Testis (tissue), 3 donors: Measurements from ENCODE around the gene RAB21. TPM values are rescaled to one million over a fixed set of nuclear protein-coding genes. Genes with fewer than 3 reads are reported as not detected.
A peak's percentile ranks its signal among the peaks of the same experiment; 100 is the strongest.

Source experiments
- DNase-seq: peaks from one replicate; pipeline ENCODE4 v3.0.0-alpha.2; 2019
- H3K27ac ChIP-seq, 2 donors: fragments of 200-600 bp; sonication (generic); one replicate each; pipeline ENCODE4 v1.5.1; 2019
- H3K27me3 ChIP-seq: fragments of 200-600 bp; sonication (generic); one replicate; pipeline ENCODE4 v1.5.1; 2019
- H3K36me3 ChIP-seq: fragments of 200-600 bp; sonication (generic); one replicate; pipeline ENCODE4 v1.5.1; 2017; ENCODE audit warnings: low read depth; ENCODE audit errors: missing control alignments
- H3K4me1 ChIP-seq: fragments of 200-600 bp; sonication (generic); one replicate; pipeline ENCODE4 v1.5.1; 2019
- H3K4me3 ChIP-seq, 2 donors: fragments of 200-600 bp; sonication (generic); one replicate each; pipeline ENCODE4 v1.5.1; 2017 to 2019
- H3K9me3 ChIP-seq: fragments of 200-600 bp; sonication (generic); one replicate; pipeline ENCODE4 v1.5.1; 2017
- POLR2A ChIP-seq: fragments of 450-650 bp; IDR thresholded peaks from one replicate; pipeline ENCODE4 v1.6.1; 2017; ENCODE audit warnings: antibody characterized with exemption, mild to moderate bottlenecking, moderate library complexity
- WGBS, 2 donors: methylation state at CpG; one replicate each; pipeline ENCODE4 v1.1.5; 2018; 5-methylcytosine and 5-hydroxymethylcytosine counted together
- intact Hi-C: fragments of 100-400 bp; cut with DNase I; formaldehyde crosslinking; loops from one replicate; pipeline ENCODE4 v1.15.1; 2023; ENCODE audit warnings: low total_unique reads
- polyA plus RNA-seq: library from polyadenylated mRNA; stranded (reverse); fragments of 350-450 nt; fragmentation: Illumina TruSeq; extraction: RNeasy Lipid Tissue Mini Kit (QIAGEN cat#74804); gene quantifications from one replicate; pipeline ENCODE4 v1.2.3, GENCODE V29; 2014; ENCODE audit warnings: low read depth, low replicate concordance; ENCODE audit not compliant: insufficient read depth
- total RNA-seq, 2 donors: library from RNA; depleted of rRNA; stranded (reverse); fragments of >200 nt; gene quantifications; one replicate each; pipeline ENCODE4 v1.2.3, GENCODE V29; 2016
- TF ChIP-seq, protein P1 (sequence below), 3 experiments: fragments of 450-650 bp in 2 of 3; fragments of 200-600 bp in 1 of 3; sonication (generic) in 1 of 3; IDR thresholded peaks; one replicate each; pipeline ENCODE4 v1.5.1; 2016 to 2019; ENCODE audit warnings: antibody characterized with exemption in 3 of 3, mild to moderate bottlenecking in 2 of 3, moderate library complexity in 1 of 3

The RAB21 gene
- total and polyA plus RNA-seq, 3 donors from 2014 or later, result 13.3 to 56.9 (median 27.1) TPM

DNA sequence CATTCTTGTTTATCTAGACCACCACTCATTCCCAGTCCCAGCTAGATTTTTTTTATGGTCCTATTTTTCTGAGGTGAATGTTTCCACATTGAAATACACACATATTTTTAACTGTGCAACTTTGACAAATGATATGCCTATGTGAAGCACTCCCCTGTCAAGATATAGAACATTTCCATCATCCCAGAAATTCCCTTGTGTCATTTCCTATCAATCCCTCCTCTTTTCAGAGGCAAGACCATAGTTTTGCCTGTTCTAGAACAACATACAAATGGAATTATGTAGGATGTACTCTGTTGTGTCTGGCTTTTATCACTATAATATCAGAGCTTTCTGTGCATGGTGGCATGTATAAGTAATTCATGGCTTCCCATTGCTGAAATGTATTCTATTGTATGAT lies 36.1 kb upstream of the RAB21 start:
- Histone ChIP-seq H3K9me3 (no peaks in the 10 kb centered on the region), H3K4me1 (no peaks in the 10 kb centered on the region), H3K4me3 (no peak overlapping the region), H3K36me3 (no peaks in the 10 kb centered on the region), H3K27ac (no peak overlapping the region), H3K27me3 (no peaks in the 10 kb centered on the region)
- intact Hi-C loops, result no loop called here
- TF ChIP-seq, protein P1, sequence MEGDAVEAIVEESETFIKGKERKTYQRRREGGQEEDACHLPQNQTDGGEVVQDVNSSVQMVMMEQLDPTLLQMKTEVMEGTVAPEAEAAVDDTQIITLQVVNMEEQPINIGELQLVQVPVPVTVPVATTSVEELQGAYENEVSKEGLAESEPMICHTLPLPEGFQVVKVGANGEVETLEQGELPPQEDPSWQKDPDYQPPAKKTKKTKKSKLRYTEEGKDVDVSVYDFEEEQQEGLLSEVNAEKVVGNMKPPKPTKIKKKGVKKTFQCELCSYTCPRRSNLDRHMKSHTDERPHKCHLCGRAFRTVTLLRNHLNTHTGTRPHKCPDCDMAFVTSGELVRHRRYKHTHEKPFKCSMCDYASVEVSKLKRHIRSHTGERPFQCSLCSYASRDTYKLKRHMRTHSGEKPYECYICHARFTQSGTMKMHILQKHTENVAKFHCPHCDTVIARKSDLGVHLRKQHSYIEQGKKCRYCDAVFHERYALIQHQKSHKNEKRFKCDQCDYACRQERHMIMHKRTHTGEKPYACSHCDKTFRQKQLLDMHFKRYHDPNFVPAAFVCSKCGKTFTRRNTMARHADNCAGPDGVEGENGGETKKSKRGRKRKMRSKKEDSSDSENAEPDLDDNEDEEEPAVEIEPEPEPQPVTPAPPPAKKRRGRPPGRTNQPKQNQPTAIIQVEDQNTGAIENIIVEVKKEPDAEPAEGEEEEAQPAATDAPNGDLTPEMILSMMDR (IDR thresholded peaks at IDR 0.05), result no peak
- no peak for TF ChIP-seq POLR2A
- no peak for DNase-seq

DNA sequence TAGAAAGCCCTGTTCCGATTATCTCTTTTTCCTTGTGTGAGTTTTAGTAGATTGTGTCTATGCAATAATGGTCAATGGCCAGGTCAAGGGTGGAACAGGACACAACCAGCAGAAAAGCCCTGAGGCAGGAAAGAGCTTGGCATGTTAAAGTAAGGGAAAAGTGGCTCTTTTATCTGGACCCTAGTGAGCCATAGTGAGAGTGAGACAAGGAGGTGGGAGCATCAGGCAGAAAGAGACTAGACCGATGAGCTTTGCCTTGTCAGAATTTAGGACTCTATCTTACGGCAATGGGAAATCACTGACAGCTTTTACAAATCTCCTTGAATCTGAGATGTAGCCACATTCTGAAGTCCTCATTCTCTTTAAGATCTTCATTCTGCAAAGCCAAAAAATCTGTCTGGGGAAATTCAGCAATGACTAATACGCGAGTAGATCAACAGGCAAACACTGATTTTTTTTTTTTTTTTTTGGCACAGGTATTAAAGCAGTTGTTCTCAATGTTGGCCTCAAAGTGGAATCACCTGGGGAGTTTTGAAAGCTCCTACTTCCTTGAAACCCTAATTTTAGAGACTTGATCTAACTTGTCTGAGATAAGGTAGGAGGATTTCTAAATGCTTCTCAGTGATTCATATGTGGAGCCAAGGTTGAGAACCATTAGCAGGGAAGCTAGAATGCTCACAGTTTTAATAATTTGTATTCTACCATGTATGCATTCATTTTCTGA lies 34.9 kb upstream of the RAB21 start:
- Histone ChIP-seq H3K4me1 (no peaks in the 10 kb centered on the region), H3K9me3 (no peaks in the 10 kb centered on the region), H3K27me3 (no peaks in the 10 kb centered on the region), H3K4me3 (no peak overlapping the region), H3K27ac (no peak overlapping the region), H3K36me3 (no peaks in the 10 kb centered on the region)
- 78 to 87% methylated on average over 5 of the region's 5 CpGs for WGBS, 2 donors
- intact Hi-C loops, result no loop called here
- TF ChIP-seq, protein P1 (IDR thresholded peaks at IDR 0.05), result no peak
- no peak for TF ChIP-seq POLR2A
- no peak for DNase-seq

DNA sequence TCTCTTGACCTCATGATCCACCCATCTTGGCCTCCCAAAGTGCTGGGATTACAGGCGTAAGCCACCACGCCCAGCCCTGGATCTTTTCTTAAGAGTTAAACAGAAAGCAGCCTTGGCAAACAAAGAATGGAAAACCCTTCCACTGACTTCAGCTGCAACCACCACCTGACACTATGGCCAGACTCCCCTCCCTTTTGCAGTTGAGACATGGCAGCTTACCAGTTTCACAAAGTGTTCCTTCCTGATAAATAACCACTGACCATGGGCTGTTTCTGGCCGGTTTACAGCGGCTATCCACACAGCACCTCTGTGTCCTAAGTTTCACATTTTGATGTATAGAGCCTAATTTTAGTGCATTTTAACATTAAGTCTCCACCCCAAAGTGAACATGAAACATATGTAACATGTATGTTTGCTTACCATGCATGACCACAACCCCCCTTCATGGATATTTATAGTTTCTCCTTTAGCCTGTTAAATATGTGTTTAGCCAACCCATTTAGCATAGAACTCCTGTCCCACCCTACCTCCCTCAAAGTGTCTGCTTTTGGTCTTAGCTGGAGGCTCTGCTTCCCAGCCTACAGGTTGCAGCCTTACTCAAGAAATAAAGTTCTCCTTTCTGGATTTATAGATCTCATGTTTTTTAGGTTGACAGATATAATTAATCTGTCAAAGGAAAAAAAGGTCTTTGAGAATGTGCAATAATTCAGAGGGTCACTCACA lies 32.7 kb upstream of the RAB21 start:
- intact Hi-C loops, result no loop called here
- H3K27ac ChIP-seq, result no peak overlapping the region
- WGBS, 2 donors, result 64 to 66% methylated on average over 4 of the region's 4 CpGs
- TF ChIP-seq, protein P1 (IDR thresholded peaks at IDR 0.05), result no peak
- TF ChIP-seq POLR2A, result no peak
- H3K4me1 ChIP-seq, result no peaks in the 10 kb centered on the region
- no peak overlapping the region for H3K4me3 ChIP-seq
- no peaks in the 10 kb centered on the region for H3K9me3 ChIP-seq
- DNase-seq, result peak; percentile 17
- H3K36me3 ChIP-seq, result no peaks in the 10 kb centered on the region
- H3K27me3 ChIP-seq, result no peaks in the 10 kb centered on the region

DNA sequence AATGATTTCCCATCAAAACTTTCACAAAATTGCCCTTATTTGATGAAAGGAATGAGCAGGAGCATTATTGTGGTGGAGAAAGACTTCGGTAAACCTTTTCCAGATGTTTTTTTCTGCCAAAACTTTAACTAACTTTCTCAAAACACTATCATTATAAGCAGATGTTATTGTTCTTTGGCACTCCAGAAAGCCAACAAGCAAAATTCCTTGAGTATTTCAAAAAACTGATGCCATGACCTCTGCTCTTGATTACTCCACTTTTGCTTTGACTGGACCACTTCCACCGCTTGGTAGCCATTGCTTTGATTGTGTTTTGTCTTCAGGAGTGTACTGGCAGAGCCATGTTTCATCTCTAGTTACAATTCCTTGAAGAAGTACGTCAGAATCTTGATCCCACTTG lies 29.7 kb upstream of the RAB21 start:
- WGBS, 2 donors, result 77 to 81% methylated on average over 3 of the region's 3 CpGs
- intact Hi-C loops, result no loop called here
- Histone ChIP-seq H3K27ac (no peak overlapping the region), H3K36me3 (no peaks in the 10 kb centered on the region), H3K4me1 (no peaks in the 10 kb centered on the region), H3K27me3 (no peaks in the 10 kb centered on the region), H3K9me3 (no peaks in the 10 kb centered on the region), H3K4me3 (no peak overlapping the region)
- TF ChIP-seq POLR2A, result no peak
- TF ChIP-seq, protein P1 (IDR thresholded peaks at IDR 0.05), result no peak
- no peak for DNase-seq

DNA sequence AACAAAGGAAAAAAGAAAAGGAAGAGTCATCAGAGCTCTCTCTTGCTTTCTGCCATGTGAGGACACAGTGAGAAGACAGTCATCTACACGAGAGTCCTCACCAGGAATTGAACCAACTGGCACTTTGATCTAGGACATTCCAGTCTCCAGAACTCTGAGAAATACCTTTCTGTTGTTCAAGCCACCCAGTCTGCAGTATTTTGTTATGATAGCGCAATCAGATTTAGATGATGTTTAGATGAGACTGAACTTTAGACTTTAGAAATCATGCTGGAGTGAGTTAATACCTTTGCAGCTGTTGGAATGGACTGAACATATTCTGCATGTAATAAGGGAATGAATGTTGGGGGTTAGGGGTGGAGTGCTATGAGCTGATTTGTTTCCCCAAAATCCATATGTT lies 28.1 kb upstream of the RAB21 start:
- no peaks in the 10 kb centered on the region for H3K27me3 ChIP-seq
- no peak overlapping the region for H3K27ac ChIP-seq
- 81 to 85% methylated on average over 2 of the region's 2 CpGs for WGBS, 2 donors
- no peaks in the 10 kb centered on the region for H3K4me1 ChIP-seq
- intact Hi-C loops, result no loop called here
- no peak for TF ChIP-seq POLR2A
- TF ChIP-seq, protein P1 (IDR thresholded peaks at IDR 0.05), result no peak
- no peaks in the 10 kb centered on the region for H3K36me3 ChIP-seq
- DNase-seq, result no peak
- no peak overlapping the region for H3K4me3 ChIP-seq
- no peaks in the 10 kb centered on the region for H3K9me3 ChIP-seq
